Adrenal gland (tissue), 5 donors: ENCODE results near the gene WDR4.

Experiments used
- POLR2A ChIP-seq, 2 donors: fragments of 450-650 bp; IDR thresholded peaks; one replicate each; pipeline ENCODE4 v1.6.1; 2017; ENCODE audit warnings: antibody characterized with exemption in 2 of 2, mild to moderate bottlenecking in 2 of 2, moderate library complexity in 1 of 2
- TF ChIP-seq, protein P1 (sequence below), 6 experiments: fragments of 450-650 bp in 4 of 6; fragments of 200-600 bp in 2 of 6; sonication (generic) in 1 of 6; IDR thresholded peaks; 1 replicate in 5 of 6; 2 replicates in 1 of 6; pipeline versions ENCODE4 v1.5.1 to v1.8.0; 2016 to 2021; ENCODE audit warnings: antibody characterized with exemption in 6 of 6, mild to moderate bottlenecking in 2 of 6, moderate library complexity in 1 of 6
- donor health status: DM: no; HTN: no; CAD: no.

DNA sequence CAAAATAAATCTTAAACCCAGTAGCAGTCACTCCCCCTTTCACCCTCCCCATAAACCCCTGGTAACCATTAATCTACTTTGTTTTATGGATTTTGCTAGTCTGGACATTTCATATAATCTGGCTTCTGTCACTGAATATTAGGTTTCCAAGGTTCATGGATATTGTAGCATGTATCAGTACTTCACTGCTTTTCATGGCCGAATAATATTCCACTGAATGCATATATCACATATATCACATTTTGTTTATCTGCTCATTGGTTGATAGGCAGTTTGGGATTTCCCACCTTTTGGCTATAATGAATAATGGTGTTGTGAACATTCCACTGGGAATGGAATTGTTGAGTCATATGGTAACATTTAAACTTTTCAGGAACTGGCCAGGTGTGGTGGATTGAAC lies 4.6 kb upstream of the WDR4 start:
- TF ChIP-seq, protein P1, sequence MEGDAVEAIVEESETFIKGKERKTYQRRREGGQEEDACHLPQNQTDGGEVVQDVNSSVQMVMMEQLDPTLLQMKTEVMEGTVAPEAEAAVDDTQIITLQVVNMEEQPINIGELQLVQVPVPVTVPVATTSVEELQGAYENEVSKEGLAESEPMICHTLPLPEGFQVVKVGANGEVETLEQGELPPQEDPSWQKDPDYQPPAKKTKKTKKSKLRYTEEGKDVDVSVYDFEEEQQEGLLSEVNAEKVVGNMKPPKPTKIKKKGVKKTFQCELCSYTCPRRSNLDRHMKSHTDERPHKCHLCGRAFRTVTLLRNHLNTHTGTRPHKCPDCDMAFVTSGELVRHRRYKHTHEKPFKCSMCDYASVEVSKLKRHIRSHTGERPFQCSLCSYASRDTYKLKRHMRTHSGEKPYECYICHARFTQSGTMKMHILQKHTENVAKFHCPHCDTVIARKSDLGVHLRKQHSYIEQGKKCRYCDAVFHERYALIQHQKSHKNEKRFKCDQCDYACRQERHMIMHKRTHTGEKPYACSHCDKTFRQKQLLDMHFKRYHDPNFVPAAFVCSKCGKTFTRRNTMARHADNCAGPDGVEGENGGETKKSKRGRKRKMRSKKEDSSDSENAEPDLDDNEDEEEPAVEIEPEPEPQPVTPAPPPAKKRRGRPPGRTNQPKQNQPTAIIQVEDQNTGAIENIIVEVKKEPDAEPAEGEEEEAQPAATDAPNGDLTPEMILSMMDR (IDR thresholded peaks at IDR 0.05) = no peak
- TF ChIP-seq POLR2A (IDR thresholded peaks at IDR 0.05) = no peak
